Natural killer cell (primary cell): ENCODE data around the gene RBMS3. TPM values are rescaled to one million over a fixed set of nuclear protein-coding genes. Genes with fewer than 3 reads are reported as not detected.

Source experiments
- ATAC-seq, 3 donors: fragments of 150-1000 bp in 2 of 3; fragments of 200-7000 bp in 1 of 3; cut with Tn5 transposase; 1 replicate in 1 of 3; 2 replicates in 2 of 3; pipeline ENCODE4 v1.10.0; 2021; ENCODE audit warnings: mild to moderate bottlenecking in 2 of 3, moderate library complexity in 2 of 3
- DNase-seq, 2 donors: peaks; one replicate each; pipeline versions ENCODE4 v3.0.0 to v3.0.0-alpha.2; 2013 to 2021; ENCODE audit warnings: mixed read lengths in 1 of 2
- H3K27ac ChIP-seq: one replicate; pipeline ENCODE4 v1.5.1; 2013; ENCODE audit warnings: mild to moderate bottlenecking, low read length
- H3K27me3 ChIP-seq: one replicate; pipeline ENCODE4 v1.6.1; 2013; ENCODE audit warnings: low read length; ENCODE audit not compliant: control insufficient read depth, insufficient read depth
- H3K36me3 ChIP-seq: one replicate; pipeline ENCODE4 v1.6.1; 2013; ENCODE audit warnings: low read length; ENCODE audit not compliant: control insufficient read depth, insufficient read depth
- H3K4me1 ChIP-seq: one replicate; pipeline ENCODE4 v1.6.1; 2013; ENCODE audit warnings: low read length; ENCODE audit not compliant: control insufficient read depth, insufficient read depth
- H3K4me3 ChIP-seq: one replicate; pipeline ENCODE4 v1.5.1; 2013; ENCODE audit warnings: low read length
- H3K9me3 ChIP-seq: one replicate; pipeline ENCODE4 v1.6.1; 2013; ENCODE audit warnings: low read length; ENCODE audit not compliant: control insufficient read depth, insufficient read depth
- H3K27ac Mint-ChIP-seq, 2 donors: one replicate each; pipeline ENCODE4 v1.8.0; 2022; ENCODE audit warnings: mild to moderate bottlenecking in 2 of 2, mixed read lengths in 2 of 2, moderate library complexity in 1 of 2
- H3K27me3 Mint-ChIP-seq, 2 donors: one replicate each; pipeline ENCODE4 v1.8.0; 2022; ENCODE audit warnings: low read depth in 2 of 2, mixed read lengths in 2 of 2
- H3K36me3 Mint-ChIP-seq: one replicate; pipeline ENCODE4 v1.8.0; 2022; ENCODE audit warnings: mixed read lengths
- H3K4me1 Mint-ChIP-seq, 2 donors: one replicate each; pipeline ENCODE4 v1.8.0; 2022; ENCODE audit warnings: mixed read lengths in 2 of 2
- H3K4me3 Mint-ChIP-seq: one replicate; pipeline ENCODE4 v1.8.0; 2022; ENCODE audit warnings: mild to moderate bottlenecking, moderate library complexity, mixed read lengths
- H3K9me3 Mint-ChIP-seq, 2 donors: one replicate each; pipeline ENCODE4 v1.8.0; 2022; ENCODE audit warnings: mixed read lengths in 2 of 2
- WGBS: methylation state at CpG from one replicate; pipeline ENCODE4 v1.1.7; 2013; ENCODE audit warnings: missing lambda C conversion rate; ENCODE audit not compliant: insufficient coverage; 5-methylcytosine and 5-hydroxymethylcytosine counted together
- intact Hi-C: fragments of 100-400 bp; cut with micrococcal nuclease; formaldehyde crosslinking; loops from one replicate; pipeline ENCODE4 v1.14.2; 2022
- total RNA-seq, 4 donors: library from RNA; stranded (reverse); fragments of 120-200 nt in 1 of 4; gene quantifications; one replicate each; pipeline versions ENCODE4 v1.2.3 to v1.2.4, GENCODE V29; 2013 to 2022
- TF ChIP-seq, protein P1 (sequence below): fragments of 200-600 bp; IDR thresholded peaks from one replicate; pipeline ENCODE4 v1.8.0; 2022; ENCODE audit warnings: antibody characterized with exemption

The RBMS3 gene
- total RNA-seq, 3 donors from 2014 or later (not counting 1 experiment from before 2014, with no cell fraction given) = 0.16 TPM; not detected in 2

DNA sequence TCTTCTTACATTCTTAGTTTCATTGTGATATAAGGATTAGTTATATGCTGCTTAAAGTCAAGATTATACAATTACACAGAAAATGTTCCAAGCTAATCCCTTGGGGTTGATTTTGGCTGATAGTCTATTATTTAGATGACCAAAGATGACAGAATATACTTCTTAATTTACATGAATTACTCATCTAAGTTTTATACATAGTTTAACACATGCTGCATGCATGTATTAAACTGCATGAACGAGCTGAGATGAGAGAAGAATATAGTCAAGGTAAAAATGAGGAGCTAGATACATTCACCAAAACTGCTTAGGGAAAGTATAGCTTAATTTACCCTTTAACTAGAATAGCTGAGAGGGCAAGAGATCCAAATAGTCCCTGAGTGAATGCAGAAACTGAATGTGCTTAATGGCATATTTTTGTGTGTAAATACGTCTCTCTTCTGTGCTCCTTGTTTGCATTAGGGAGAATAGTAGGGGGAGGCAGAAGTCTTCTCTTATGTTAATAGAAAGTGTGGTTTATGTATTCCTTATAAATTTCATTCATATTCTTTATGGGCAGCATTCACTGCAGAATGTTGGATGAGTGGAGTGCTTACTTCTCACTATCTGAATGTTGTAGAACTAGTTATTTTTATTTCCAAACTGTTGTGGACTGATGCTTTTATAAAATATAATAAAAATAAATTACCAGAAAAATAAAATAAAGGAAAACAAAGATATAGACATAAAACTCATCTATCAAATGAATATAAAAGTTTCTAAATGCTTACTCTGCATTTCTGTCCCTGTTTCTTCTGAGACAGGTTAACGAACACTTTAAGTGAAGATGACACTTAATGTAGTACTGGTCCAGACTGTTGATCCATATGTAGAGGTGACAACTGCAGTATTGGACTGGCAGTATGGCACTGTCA lies 327.8 kb downstream of the RBMS3 start:
- Histone ChIP-seq H3K4me1 (no peaks in the 10 kb centered on the region), H3K27ac (no peak overlapping the region), H3K9me3 (no peaks in the 10 kb centered on the region), H3K36me3 (no peaks in the 10 kb centered on the region), H3K27me3 (no peaks in the 10 kb centered on the region), H3K4me3 (no peak overlapping the region)
- H3K27ac Mint-ChIP-seq = no peak overlapping the region
- whole genome bisulfite sequencing = 97% methylated on average over 2 of the region's 3 CpGs
- H3K9me3 Mint-ChIP-seq = peaks cover 2 to 8% of the 10 kb centered on the region in 2 donors
- H3K4me3 Mint-ChIP-seq = no peak overlapping the region
- H3K4me1 Mint-ChIP-seq = no peaks in the 10 kb centered on the region
- no peaks in the 10 kb centered on the region for H3K27me3 Mint-ChIP-seq
- TF ChIP-seq, protein P1, sequence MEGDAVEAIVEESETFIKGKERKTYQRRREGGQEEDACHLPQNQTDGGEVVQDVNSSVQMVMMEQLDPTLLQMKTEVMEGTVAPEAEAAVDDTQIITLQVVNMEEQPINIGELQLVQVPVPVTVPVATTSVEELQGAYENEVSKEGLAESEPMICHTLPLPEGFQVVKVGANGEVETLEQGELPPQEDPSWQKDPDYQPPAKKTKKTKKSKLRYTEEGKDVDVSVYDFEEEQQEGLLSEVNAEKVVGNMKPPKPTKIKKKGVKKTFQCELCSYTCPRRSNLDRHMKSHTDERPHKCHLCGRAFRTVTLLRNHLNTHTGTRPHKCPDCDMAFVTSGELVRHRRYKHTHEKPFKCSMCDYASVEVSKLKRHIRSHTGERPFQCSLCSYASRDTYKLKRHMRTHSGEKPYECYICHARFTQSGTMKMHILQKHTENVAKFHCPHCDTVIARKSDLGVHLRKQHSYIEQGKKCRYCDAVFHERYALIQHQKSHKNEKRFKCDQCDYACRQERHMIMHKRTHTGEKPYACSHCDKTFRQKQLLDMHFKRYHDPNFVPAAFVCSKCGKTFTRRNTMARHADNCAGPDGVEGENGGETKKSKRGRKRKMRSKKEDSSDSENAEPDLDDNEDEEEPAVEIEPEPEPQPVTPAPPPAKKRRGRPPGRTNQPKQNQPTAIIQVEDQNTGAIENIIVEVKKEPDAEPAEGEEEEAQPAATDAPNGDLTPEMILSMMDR = no peak
- no peaks in the 10 kb centered on the region for H3K36me3 Mint-ChIP-seq
- intact Hi-C loops = no loop called here
- no peak for DNase-seq
- ATAC-seq = no peak

DNA sequence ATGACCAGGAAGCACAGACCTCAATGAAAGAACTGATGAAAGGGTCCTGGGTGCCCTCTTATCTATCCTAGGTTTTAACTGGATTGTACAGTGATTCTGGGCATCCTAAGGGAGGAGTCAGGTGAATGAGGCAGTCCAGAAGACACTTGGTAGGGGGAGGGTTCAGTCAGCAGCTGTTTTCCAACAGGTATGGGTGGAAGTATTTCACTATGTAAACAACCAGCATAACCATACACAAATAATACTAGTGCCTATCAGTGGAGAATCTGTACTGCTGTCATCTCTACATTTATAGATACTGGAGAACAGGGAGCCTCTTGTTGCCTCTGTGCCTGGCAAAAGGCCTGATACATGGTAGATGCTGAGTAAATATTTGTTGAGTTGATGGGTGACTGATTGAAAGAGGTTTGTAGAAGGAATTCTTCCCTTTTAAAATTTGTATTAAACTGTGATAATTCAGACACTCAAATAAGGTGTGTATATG lies 328.5 kb downstream of the RBMS3 start:
- H3K27me3 ChIP-seq = no peaks in the 10 kb centered on the region
- DNase-seq (no peak), ATAC-seq (no peak)
- intact Hi-C loops = no loop called here
- Mint-ChIP-seq H3K4me1 (no peaks in the 10 kb centered on the region), H3K9me3 (peaks cover 4 to 10% of the 10 kb centered on the region in 2 donors), H3K27me3 (no peaks in the 10 kb centered on the region), H3K4me3 (no peak overlapping the region), H3K27ac (no peak overlapping the region), H3K36me3 (no peaks in the 10 kb centered on the region)
- no peaks in the 10 kb centered on the region for H3K36me3 ChIP-seq
- TF ChIP-seq, protein P1 = no peak
- H3K4me3 ChIP-seq = no peak overlapping the region
- no peaks in the 10 kb centered on the region for H3K4me1 ChIP-seq
- no peaks in the 10 kb centered on the region for H3K9me3 ChIP-seq
- no peak overlapping the region for H3K27ac ChIP-seq

DNA sequence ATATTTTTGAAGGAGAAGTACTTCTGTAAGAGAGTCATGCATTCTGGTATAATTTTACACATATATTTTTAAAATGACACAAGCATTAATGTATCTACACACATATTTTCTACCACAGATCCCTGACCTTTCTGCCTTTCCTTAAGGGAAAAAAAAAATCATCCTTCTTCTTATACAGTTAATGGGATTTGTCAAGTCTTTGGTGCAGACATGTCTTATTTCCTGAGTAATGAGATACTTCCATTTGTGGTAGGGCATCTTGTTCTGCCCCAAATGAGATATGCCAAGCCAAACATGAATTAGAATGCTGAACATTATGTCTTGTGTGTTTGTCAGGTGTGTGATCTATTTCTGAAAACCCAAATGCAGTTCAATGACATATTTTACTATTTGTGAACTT lies 329.9 kb downstream of the RBMS3 start:
- no peak for DNase-seq
- no peaks in the 10 kb centered on the region for H3K36me3 ChIP-seq
- Mint-ChIP-seq H3K27ac (no peak overlapping the region), H3K9me3 (peaks cover 4 to 8% of the 10 kb centered on the region in 2 donors), H3K36me3 (no peaks in the 10 kb centered on the region), H3K4me1 (no peaks in the 10 kb centered on the region), H3K27me3 (no peaks in the 10 kb centered on the region), H3K4me3 (no peak overlapping the region)
- H3K4me3 ChIP-seq = no peak overlapping the region
- no peaks in the 10 kb centered on the region for H3K27me3 ChIP-seq
- TF ChIP-seq, protein P1 = no peak
- no peaks in the 10 kb centered on the region for H3K4me1 ChIP-seq
- intact Hi-C loops = no loop called here
- no peaks in the 10 kb centered on the region for H3K9me3 ChIP-seq
- no peak overlapping the region for H3K27ac ChIP-seq
- no peak for ATAC-seq

DNA sequence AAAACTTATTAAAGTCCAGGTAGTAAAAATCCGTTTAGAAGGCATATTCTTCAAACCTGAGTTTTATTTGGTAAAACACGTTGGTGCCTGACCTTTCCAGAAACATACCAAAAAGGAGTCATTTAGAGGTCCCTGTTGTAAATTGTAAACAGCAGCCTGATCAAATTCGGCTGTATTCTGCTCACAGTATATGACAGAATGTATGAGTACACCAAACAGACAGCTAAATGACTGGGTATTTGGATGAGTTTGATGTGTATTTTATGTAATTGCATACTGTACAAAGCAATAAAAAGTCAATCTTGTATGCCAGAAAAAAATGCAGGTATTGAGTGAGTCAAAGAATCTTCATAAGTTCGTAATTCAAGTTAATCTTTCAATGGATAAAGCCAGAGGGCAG lies 330.4 kb downstream of the RBMS3 start:
- intact Hi-C loops = no loop called here
- no peaks in the 10 kb centered on the region for H3K9me3 ChIP-seq
- DNase-seq = no peak
- no peak overlapping the region for H3K27ac ChIP-seq
- Mint-ChIP-seq H3K27me3 (no peaks in the 10 kb centered on the region), H3K9me3 (peaks cover 6 to 8% of the 10 kb centered on the region in 2 donors), H3K4me3 (no peak overlapping the region), H3K27ac (no peak overlapping the region), H3K4me1 (no peaks in the 10 kb centered on the region), H3K36me3 (no peaks in the 10 kb centered on the region)
- no peaks in the 10 kb centered on the region for H3K27me3 ChIP-seq
- no peaks in the 10 kb centered on the region for H3K4me1 ChIP-seq
- no peaks in the 10 kb centered on the region for H3K36me3 ChIP-seq
- H3K4me3 ChIP-seq = no peak overlapping the region
- TF ChIP-seq, protein P1 = no peak
- no peak for ATAC-seq
- 71% methylated on average over 4 of the region's 4 CpGs for WGBS
